Ovary (tissue), 9 donors: Measurements from ENCODE around the gene GABBR2. TPM values are rescaled to one million over a fixed set of nuclear protein-coding genes. Genes with fewer than 3 reads are reported as not detected.

Source experiments
- DNase-seq, 5 donors: peaks; one replicate each; pipeline ENCODE4 v3.0.0-alpha.2; 2019 to 2020
- H3K27ac ChIP-seq, 2 donors: fragments of 200-600 bp; one replicate each; pipeline versions ENCODE4 v1.5.1 to v1.8.0; 2019 to 2022
- H3K27me3 ChIP-seq: fragments of 200-600 bp; one replicate; pipeline ENCODE4 v1.8.0; 2022
- H3K36me3 ChIP-seq: fragments of 200-600 bp; sonication (generic); one replicate; pipeline ENCODE4 v1.5.1; 2019
- H3K4me1 ChIP-seq: one replicate; pipeline ENCODE4 v1.8.1; 2013; ENCODE audit warnings: mild to moderate bottlenecking, moderate library complexity; ENCODE audit not compliant: insufficient read depth
- H3K4me3 ChIP-seq: fragments of 200-600 bp; sonication (generic); one replicate; pipeline ENCODE4 v1.5.1; 2017
- H3K9me3 ChIP-seq, 2 donors: fragments of 200-600 bp in 1 of 2; sonication (generic) in 1 of 2; one replicate each; pipeline versions ENCODE4 v1.5.1 to v1.8.1; 2013 to 2019; ENCODE audit warnings: mild to moderate bottlenecking in 1 of 2, moderate library complexity in 1 of 2
- CTCF ChIP-seq, 3 donors: fragments of 450-650 bp in 2 of 3; fragments of 200-600 bp in 1 of 3; IDR thresholded peaks; one replicate each; pipeline versions ENCODE4 v1.5.1 to v1.8.0; 2016 to 2022; ENCODE audit warnings: antibody characterized with exemption in 3 of 3, mild to moderate bottlenecking in 1 of 3
- EP300 ChIP-seq: sonication (generic); formaldehyde crosslinking; IDR thresholded peaks from one replicate; pipeline ENCODE4 v1.6.1; 2017; ENCODE audit warnings: antibody characterized with exemption
- POLR2A ChIP-seq: fragments of 450-650 bp; IDR thresholded peaks from one replicate; pipeline ENCODE4 v1.6.1; 2017; ENCODE audit warnings: antibody characterized with exemption, mild to moderate bottlenecking, moderate library complexity
- WGBS, 3 donors: extraction: QIAGEN DNeasy Blood & Tissue Kit in 1 of 3; methylation state at CpG; one replicate each; pipeline versions ENCODE4 v1.1.5 to v1.1.7; 2013 to 2017; 5-methylcytosine and 5-hydroxymethylcytosine counted together
- intact Hi-C, 4 donors: fragments of 100-400 bp; cut with DNase I; formaldehyde crosslinking; loops; one replicate each; pipeline versions ENCODE4 v1.11.0 to v1.15.1; 2022 to 2023
- polyA plus RNA-seq, 2 donors: library from polyadenylated mRNA; stranded (reverse); fragments of 200-250 nt in 1 of 2; fragments of 350-450 nt in 1 of 2; fragmentation: Illumina TruSeq in 1 of 2; extraction: RNeasy Lipid Tissue Mini Kit (QIAGEN cat#74804) in 1 of 2; gene quantifications; one replicate each; pipeline ENCODE4 v1.2.3, GENCODE V29; 2013 to 2014
- total RNA-seq, 7 donors: library from RNA; depleted of rRNA in 2 of 7; stranded (reverse); fragments of >200 nt in 2 of 7; fragmentation: NEBNext Ultra II Directional in 3 of 7; extraction: Animal tissue kit (Norgen Biotek cat#: 25700) in 3 of 7; gene quantifications; one replicate each; pipeline versions ENCODE4 v1.1.0 to v1.2.4, GENCODE V29; 2016 to 2023
- donor health status: DM: no; HTN: no; CAD: no; lungs with moderate emphysema.
- donor health status: DM: no; HTN: no; CAD: no.
- donor health status: Bipolar disorder and iron deficiency.
- donor health status: DM: yes; HTN: yes; CAD: no.
- donor health status: DM: no; HTN: no; CAD: no.
- donor health status: DM: yes; HTN: yes; CAD: no.

Gene GABBR2
- total and polyA plus RNA-seq, 9 donors = 0.05 to 0.30 (median 0.22) TPM; not detected in 6

GRCh38 chr9:98391406-98391805, 317.3 kb downstream of the GABBR2 start:
- Histone ChIP-seq H3K4me1 (no peaks in the 10 kb centered on the region), H3K9me3 (no peaks in the 10 kb centered on the region), H3K4me3 (no peak overlapping the region), H3K27me3 (no peaks in the 10 kb centered on the region), H3K27ac (no peak overlapping the region), H3K36me3 (no peaks in the 10 kb centered on the region)
- TF ChIP-seq CTCF (IDR thresholded peaks at IDR 0.05) (no peak), EP300 (no peak), POLR2A (no peak)
- intact Hi-C loops = no loop called here
- WGBS, 3 donors = 81 to 86% (median 85%) methylated on average over 7 of the region's 7 CpGs
- no peak for DNase-seq

- no peak for TF ChIP-seq CTCF (IDR thresholded peaks at IDR 0.05)
- no peak for TF ChIP-seq EP300
- TF ChIP-seq POLR2A = no peak
- 81 to 91% (median 88%) methylated on average over 3 of the region's 3 CpGs for WGBS, 3 donors
- DNase-seq = no peak
- intact Hi-C loops = no loop called here
- no peaks in the 10 kb centered on the region for H3K27me3 ChIP-seq
- no peaks in the 10 kb centered on the region for H3K9me3 ChIP-seq
- H3K4me1 ChIP-seq = no peaks in the 10 kb centered on the region
- H3K36me3 ChIP-seq = no peaks in the 10 kb centered on the region
- H3K4me3 ChIP-seq = no peak overlapping the region
- H3K27ac ChIP-seq = no peak overlapping the region
Measured at GRCh38 chr9:98385751-98386150, 323.0 kb downstream of the GABBR2 start.

GRCh38 chr9:98383758-98384157, 325.0 kb downstream of the GABBR2 start:
- no peak for DNase-seq
- Histone ChIP-seq H3K27ac (no peak overlapping the region), H3K9me3 (no peaks in the 10 kb centered on the region), H3K4me3 (no peak overlapping the region), H3K36me3 (no peaks in the 10 kb centered on the region), H3K4me1 (no peaks in the 10 kb centered on the region), H3K27me3 (no peaks in the 10 kb centered on the region)
- intact Hi-C loops = no loop called here
- 41 to 55% (median 52%) methylated on average over 4 of the region's 4 CpGs for WGBS, 3 donors
- TF ChIP-seq POLR2A (no peak), EP300 (no peak), CTCF (IDR thresholded peaks at IDR 0.05) (no peak)

GRCh38 chr9:98381311-98382103, 327.2 kb downstream of the GABBR2 start:
- no peak for DNase-seq
- no peaks in the 10 kb centered on the region for H3K4me1 ChIP-seq
- no peaks in the 10 kb centered on the region for H3K9me3 ChIP-seq
- no peak overlapping the region for H3K27ac ChIP-seq
- intact Hi-C loops = no loop called here
- TF ChIP-seq CTCF (IDR thresholded peaks at IDR 0.05) (no peak), EP300 (no peak), POLR2A (no peak)
- H3K36me3 ChIP-seq = no peaks in the 10 kb centered on the region
- no peak overlapping the region for H3K4me3 ChIP-seq
- H3K27me3 ChIP-seq = no peaks in the 10 kb centered on the region
- WGBS, 3 donors = 65 to 73% (median 66%) methylated on average over 12 of the region's 12 CpGs
